OCI-M2 (cell line): ENCODE results near the gene POU2F1.

Experiments used
- DNase-seq: peaks from one replicate; lab custom pipeline; 2025; ENCODE audit not compliant: unreplicated experiment; lab: John Stamatoyannopoulos, UW

POU2F1 gene

GRCh38 chr1:167270349-167271092 lies 49.8 kb downstream of the POU2F1 start:
- DNase-seq = no peak

DNA sequence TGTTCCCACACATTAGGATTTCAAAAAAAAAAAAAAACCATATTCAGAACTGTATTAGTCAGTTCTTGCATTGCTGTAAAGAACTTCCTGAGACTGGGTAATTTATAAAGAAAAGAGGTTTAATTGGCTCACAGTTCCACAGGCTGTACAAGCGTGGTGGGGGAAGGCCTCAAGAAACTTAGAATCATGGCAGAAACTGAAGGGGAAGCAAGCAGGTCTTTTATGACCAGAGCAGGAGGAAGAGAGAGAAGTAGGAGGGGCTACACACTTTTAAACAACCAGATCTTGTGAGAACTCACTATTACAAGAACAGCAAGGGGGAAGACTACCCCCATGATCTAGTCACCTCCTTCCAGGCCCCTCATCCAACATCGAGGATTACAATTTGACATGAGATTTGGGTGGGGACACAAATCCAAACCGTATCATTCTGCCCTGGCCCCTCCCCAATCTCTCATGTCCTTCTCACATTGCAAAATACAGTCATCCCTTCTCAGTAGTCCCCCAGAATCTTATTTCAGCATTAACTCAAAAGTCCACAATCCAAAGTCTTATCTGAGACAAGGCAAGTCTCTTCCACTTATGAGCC lies 51.8 kb downstream of the POU2F1 start:
- DNase-seq = no peak

GRCh38 chr1:167273027-167273800 lies 52.5 kb downstream of the POU2F1 start:
- DNase-seq = no peak

- no peak for DNase-seq
Measured at GRCh38 chr1:167274061-167274460, 53.4 kb downstream of the POU2F1 start.

DNA sequence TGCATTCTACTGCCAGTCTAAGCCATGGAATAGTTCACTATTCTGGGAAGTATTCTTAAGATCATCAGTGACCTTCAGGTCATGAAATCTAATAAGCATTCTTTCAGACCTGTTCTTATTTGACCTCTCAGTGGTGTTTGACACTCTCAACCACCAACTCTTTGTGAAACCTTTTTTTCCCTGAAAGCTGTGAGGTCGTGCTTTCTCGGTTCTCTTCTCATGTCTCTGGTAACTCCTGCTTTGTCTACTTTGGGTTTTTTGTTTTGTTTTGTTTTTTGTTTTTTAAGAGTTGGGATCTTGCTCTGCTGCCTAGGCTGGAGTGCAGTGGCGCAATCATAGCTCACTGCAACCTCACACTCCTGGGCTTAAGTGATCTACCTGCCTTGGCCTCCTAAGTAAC lies 56.3 kb downstream of the POU2F1 start:
- no peak for DNase-seq

- DNase-seq = no peak
Measured at GRCh38 chr1:167278497-167278896, 57.8 kb downstream of the POU2F1 start.

DNA sequence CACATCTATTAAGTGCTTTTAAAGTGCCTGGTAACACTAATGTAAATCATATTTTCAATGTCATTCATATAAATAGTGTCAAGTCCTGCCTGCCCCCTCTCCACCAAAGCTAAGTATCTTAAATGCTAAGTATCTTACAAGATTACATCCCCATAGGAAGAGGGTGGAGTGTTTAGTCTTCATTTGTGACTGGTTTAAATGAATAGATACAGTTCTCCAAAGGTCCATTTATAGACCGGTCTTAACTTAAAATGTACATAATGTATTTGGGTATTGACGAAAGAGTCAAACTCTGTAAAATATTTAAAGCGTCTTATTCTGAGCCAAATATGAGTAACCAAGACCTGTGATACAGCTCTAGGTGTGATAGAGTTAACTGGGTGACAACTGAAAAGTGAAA lies 60.2 kb downstream of the POU2F1 start:
- DNase-seq = no peak

- no peak for DNase-seq
Measured at GRCh38 chr1:167288390-167289074, 67.8 kb downstream of the POU2F1 start.

DNA sequence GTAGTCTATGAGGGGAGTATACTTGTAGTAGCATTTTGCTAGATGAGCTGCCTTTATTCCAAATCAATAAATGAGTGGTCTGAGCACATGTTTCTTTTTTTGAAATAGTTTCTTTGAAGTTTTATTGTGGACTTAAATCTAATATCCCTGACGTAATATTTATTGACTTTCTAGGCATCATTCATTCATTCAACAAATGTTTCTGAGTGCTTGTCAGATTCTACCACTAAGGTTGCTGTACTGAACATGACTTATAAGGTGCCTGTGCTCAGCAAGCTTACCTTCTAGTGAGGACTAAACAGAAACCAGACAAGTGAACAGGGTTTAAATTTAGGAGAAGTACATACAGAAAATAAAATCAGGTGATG lies 68.4 kb downstream of the POU2F1 start:
- DNase-seq = no peak

- DNase-seq = no peak
Measured at GRCh38 chr1:167289966-167290365, 69.3 kb downstream of the POU2F1 start.

DNA sequence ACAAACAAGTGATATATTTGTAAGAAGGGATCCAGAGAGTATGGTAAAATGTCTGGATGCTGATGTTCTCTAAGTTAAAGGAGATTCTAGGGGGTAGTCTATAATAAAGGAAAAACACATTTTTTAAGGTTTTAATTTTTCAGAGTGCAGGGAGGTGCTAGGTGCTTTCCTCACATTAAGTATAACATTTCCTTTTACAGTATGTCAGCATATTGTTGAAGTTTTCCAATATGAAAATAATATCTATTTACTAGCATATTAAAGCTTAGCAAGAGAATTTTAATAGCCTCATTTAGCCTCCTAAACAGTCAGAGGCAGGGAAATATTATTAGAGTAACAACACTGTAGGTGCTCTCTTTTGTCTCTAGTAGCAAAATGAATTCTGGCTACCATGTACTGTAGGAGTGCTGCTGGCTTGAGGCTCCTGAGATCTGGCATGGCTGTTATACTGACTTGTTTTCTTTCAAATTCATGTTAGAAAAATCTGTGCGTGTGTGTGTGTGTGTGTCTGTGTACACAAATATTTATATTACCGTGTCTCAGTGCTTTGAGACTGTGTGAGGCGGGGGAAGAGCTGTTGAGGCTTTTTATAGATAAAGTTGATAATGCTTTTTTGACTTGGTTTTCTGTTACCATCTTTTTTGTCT lies 71.0 kb downstream of the POU2F1 start:
- DNase-seq = no peak

DNA sequence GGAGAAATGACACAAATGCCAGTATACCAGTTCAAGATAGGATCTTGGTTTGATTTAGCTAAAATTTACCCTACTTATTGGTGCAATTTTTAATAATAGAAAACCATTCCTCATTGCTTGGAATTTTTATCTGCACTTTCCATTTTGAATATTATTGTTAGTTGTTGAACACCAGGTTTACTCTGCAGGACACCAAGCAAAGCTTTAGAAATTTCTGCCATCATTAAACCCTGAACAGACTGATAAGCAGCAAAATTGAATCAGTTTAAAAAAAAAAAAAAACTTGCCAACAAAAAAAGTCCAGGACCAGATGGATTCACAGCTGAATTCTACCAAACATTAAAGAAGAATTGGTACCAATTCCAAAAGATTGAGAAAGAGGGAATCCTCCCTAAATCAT lies 71.5 kb downstream of the POU2F1 start:
- no peak for DNase-seq

DNA sequence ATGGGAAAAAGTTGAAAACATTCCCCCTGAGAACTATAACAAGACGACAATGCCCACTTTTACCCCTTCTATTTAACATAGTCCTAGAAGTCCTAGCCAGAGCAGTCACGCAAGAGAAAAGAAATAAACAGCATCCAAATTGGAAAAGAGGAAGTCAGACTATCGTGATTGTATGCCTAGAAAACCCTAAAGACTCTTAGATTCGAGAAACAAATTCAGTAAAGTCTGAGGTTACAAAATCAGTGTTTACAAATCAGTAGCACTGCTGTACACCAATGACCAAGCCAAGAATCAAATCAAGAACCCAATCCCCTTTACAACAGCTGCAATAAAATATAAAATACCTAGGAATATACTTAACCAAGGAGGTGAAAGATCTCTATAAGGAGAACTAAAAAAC lies 72.4 kb downstream of the POU2F1 start:
- no peak for DNase-seq

DNA sequence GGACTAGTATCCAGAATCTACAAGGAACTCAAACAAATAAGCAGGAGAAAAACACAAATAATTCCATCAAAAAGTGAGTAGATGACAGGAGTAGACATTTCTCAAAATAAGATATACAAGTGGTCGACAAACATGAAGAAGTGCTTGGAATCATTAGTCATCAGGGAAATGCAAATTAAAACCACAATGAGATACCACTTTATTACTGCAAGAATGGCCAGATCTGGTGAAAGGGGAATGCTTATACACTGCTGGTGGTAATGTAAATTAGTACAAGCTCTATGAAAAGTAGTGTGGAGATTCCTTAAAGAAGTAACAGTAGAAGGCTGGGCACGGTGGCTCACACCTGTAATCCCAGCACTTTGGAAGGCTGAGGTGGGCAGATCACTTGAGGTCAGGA lies 73.8 kb downstream of the POU2F1 start:
- DNase-seq = no peak

- no peak for DNase-seq
Measured at GRCh38 chr1:167297222-167298214, 76.8 kb downstream of the POU2F1 start.

GRCh38 chr1:167298325-167298724 lies 77.6 kb downstream of the POU2F1 start:
- no peak for DNase-seq

GRCh38 chr1:167301355-167301754 lies 80.7 kb downstream of the POU2F1 start:
- no peak for DNase-seq

- no peak for DNase-seq
Measured at GRCh38 chr1:167304165-167304564, 83.5 kb downstream of the POU2F1 start.

- DNase-seq = no peak
Measured at GRCh38 chr1:167305059-167305705, 84.5 kb downstream of the POU2F1 start.
